HK-2 (cell line): Measurements from ENCODE around the gene ESPNL.
"Not testable (repeated sequence)": the region's sequence is repeated elsewhere in the genome, so short reads cannot be mapped to it uniquely, and the experiment has no call there.

Experiments
- DNase-seq: peaks from one replicate; pipeline ENCODE4 v3.0.0-alpha.2; 2018; ENCODE audit not compliant: unreplicated experiment

The ESPNL gene, protein sequence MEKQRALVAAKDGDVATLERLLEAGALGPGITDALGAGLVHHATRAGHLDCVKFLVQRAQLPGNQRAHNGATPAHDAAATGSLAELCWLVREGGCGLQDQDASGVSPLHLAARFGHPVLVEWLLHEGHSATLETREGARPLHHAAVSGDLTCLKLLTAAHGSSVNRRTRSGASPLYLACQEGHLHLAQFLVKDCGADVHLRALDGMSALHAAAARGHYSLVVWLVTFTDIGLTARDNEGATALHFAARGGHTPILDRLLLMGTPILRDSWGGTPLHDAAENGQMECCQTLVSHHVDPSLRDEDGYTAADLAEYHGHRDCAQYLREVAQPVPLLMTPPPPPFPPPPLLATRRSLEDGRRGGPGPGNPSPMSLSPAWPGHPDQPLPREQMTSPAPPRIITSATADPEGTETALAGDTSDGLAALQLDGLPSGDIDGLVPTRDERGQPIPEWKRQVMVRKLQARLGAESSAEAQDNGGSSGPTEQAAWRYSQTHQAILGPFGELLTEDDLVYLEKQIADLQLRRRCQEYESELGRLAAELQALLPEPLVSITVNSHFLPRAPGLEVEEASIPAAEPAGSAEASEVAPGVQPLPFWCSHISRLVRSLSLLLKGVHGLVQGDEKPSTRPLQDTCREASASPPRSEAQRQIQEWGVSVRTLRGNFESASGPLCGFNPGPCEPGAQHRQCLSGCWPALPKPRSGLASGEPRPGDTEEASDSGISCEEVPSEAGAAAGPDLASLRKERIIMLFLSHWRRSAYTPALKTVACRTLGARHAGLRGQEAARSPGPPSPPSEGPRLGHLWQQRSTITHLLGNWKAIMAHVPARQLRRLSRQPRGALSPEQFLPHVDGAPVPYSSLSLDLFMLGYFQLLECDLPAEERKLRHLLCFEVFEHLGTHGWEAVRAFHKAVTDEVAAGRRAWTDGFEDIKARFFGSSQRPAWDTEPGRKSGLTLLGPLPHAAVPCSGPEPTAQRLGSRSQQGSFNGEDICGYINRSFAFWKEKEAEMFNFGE

GRCh38 chr2:238100049-238100820 is at the start of gene ESPNL:
ESPNL (plus strand) TSS chr2:238100340; CDS start chr2:238100420, 80 bp downstream.
- DNase-seq = peak; percentile 63

- no peak for DNase-seq
Measured at GRCh38 chr2:238053191-238053776, 46.9 kb upstream of the ESPNL start.

- no peak for DNase-seq
Measured at GRCh38 chr2:238055841-238056240, 44.3 kb upstream of the ESPNL start.

GRCh38 chr2:238057696-238058575 is 42.2 kb upstream of the ESPNL start:
- DNase-seq = not testable (repeated sequence)

DNA sequence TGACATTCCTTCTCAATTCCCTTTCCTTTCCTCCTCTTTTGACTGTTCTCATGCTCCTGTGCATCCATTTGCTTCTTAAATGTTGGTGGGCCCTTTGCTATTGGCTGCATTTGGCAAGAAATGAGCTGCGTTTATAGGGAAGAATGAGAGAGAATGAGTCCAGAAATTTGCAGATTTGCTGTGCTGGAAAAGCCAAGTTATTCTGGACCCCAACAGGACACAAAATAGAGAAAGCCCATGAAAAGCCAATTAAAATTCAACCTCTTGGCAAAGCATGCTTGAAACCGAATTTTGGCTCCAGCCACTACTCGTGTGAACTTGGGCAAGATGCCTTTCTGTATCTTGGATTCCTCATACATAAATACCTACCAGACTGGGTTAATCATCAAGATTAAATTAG is 40.6 kb upstream of the ESPNL start:
- no peak for DNase-seq

- no peak for DNase-seq
Measured at GRCh38 chr2:238060096-238060541, 40.0 kb upstream of the ESPNL start.

DNA sequence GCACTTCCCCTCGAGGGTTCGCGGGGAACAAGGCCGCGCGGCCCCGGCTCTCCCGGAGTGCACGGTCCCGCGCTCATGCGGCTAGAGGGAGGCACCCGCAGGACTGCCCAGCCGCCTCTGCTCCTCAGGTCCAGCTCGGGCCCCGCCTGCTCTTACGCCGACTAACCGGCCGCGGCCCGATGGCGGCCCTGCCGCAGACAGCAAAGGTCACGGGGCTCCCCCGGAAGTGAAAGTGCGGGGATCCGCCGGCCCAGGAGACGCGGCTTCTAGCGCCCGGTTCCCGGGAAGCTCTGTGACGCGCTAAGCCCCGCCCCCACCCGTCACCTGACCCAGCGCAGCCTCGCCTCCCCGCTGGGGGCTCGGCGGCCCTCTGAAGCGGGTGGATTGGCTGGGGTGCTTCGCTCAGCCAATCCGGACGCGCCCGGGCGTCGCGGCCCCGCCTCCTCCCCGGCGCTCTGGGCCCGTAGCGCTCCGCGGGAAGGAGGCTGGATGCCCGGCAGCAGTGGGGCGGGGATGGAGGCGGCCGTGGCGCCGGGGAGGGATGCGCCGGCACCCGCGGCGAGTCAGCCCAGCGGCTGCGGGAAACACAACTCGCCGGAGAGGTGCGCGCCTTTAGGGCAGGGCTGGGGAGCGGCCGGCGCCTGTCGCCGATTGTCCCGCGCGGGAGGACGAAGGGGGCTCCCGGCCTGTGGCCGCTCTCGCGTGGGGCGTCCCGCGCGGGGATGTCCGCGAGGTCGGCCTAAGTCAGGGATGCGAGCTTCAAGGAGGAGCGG is 39.4 kb upstream of the ESPNL start, which contains the start of gene SCLY:
Gene SCLY, plus strand, starts transcription at position 460 of the 773 bp plus-strand sequence. Its CDS starts 54 bp downstream, at position 514.
- peak; percentile 98 for DNase-seq

DNA sequence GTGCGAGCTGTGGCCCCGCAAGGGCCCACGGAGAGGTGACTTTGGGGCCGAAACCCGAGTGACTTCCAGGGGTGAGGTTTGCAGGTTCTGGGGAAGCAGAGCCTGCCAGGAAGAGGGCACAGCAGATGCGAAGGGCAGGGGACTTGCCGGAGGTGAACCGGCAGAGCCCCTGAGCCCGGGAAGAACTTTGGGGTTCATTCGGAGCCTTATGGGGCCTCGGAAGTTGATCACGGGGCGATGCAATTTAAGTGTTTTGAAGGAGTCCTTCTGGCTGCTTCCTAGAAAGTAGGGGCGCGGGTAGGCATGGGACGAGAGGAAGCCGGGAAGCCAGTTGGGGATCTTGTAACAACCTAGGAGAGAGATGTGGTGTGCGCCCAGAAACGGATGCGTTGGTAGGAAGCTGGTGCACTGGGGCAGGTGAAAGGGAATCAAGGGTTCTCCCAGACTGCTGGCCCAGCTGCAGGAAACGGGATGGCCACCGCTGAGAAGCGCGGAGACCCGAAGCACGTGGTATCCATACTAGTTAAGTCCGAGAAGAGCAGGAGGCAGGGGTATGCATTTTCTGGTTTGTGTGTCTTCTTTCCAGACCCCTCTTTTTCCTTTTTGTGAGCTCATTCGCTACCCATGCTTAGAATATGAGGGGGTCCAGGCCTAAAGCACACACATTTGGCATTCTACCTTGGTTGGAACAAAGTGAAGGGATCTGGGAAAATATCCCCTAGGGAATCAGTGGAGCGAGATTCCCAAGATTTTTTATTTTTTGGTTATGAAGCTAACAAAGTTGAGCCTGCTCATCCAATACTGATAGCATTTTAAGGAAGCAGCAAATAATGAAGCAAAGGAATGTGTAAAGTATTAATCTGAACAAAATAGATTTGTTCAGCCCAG is 38.6 kb upstream of the ESPNL start:
- peak; percentile 56 for DNase-seq

GRCh38 chr2:238063414-238064189 is 36.5 kb upstream of the ESPNL start:
- DNase-seq = no peak

DNA sequence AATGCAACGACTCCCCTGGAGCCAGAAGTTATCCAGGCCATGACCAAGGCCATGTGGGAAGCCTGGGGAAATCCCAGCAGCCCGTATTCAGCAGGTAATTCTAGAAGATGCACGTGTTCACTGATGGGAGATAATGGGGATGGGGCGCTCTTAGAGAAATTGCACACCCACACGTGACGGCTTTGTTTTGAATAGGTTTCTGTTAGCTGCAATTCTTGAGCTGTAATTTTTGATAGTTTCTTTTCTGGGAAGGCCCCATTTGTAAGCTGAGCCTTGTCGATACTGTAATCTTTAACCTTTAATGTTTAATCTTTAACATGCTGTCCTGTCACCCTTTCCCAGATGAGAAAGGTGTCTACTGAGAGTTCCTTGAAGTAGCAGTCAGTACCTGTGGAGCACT is 35.8 kb upstream of the ESPNL start:
- DNase-seq = peak; percentile 10

GRCh38 chr2:238065071-238065846 is 34.9 kb upstream of the ESPNL start:
- DNase-seq = no peak

GRCh38 chr2:238066218-238066617 is 33.9 kb upstream of the ESPNL start:
- no peak for DNase-seq

DNA sequence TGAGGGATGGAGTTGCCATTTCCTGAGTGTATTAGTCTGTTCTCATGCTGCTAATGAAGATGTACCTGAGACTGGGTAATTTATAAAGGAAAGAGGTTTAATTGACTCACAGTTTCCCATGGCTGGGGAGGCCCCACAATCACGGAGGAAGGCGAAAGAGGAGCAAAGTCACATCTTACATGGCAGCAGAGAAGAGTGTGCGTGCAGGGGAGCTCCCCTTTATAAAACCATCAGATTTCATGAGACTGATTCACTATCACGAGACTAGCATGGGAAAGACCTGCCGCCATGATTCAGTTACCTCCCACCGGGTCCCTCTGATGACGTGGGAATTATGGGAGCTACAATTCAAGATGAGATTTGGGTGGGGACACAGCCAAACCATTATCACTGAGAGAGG is 33.4 kb upstream of the ESPNL start:
- DNase-seq = not testable (repeated sequence)

DNA sequence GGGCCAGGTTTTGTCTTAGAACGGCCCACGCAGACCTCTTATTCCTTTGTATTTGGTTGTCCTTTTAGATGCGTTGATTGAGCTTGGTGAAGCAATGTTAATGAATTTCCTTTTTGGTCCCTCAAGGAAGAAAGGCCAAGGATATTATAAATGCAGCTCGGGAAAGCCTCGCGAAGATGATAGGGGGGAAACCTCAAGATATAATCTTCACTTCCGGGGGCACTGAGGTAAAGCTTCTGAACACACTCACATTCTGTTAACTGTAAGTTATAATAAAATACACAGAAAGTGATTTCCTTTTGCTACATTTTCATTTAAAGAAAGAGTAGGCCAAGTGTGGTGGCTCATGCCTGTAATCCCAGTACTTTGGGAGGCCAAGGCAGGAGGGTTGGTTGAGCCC is 32.2 kb upstream of the ESPNL start:
- DNase-seq = no peak

- DNase-seq = no peak
Measured at GRCh38 chr2:238069021-238069709, 31.0 kb upstream of the ESPNL start.

DNA sequence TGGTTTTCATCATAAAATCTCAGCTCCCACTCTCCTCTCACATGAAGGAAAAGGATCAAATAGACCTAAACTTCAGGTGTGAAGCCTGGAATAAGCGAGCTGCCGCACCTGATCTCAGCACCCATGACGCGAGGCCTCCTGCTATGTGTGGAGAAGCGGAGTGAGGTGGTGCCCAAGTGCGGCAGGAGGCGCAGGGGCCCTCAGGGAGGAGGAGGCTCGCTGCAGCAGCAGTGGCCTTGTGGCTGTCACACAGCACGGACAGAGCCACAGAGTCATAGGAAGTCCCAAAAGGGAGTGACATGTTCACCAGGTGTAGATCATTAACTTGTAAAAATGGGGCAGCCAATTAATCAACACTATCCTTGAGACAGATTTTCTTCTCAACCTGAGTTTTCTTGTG is 30.3 kb upstream of the ESPNL start:
- no peak for DNase-seq
